K562 (cell line): ENCODE measurements around the gene TGM1. TPM values are rescaled to one million over a fixed set of nuclear protein-coding genes. Genes with fewer than 3 reads are reported as not detected.

Experiments used
- FOXP1 ChIP-seq: sonication (generic); formaldehyde crosslinking; IDR thresholded peaks from 2 replicates; pipeline ENCODE4 v1.8.0; 2022; ENCODE audit warnings: mild to moderate bottlenecking, missing genetic modification reagents
- NEUROD1 ChIP-seq: fragments of 150-350 bp; IDR thresholded peaks from 2 replicates; pipeline ENCODE4 v1.6.1; 2014; ENCODE audit warnings: borderline replicate concordance, low read length, low read depth; ENCODE audit not compliant: partially characterized antibody
- RFX5 ChIP-seq: IDR thresholded peaks from 2 replicates; pipeline ENCODE4 v1.6.1; 2011; ENCODE audit warnings: low read depth, mild to moderate bottlenecking, improper control_type of control experiment, low read length
- RFX7 ChIP-seq: fragments of 250-450 bp; sonication (Bioruptor Pico); IDR thresholded peaks from 2 replicates; pipeline ENCODE4 v1.5.1; 2021; ENCODE audit warnings: mild to moderate bottlenecking
- SMARCB1 ChIP-seq: IDR thresholded peaks from 2 replicates; pipeline ENCODE4 v1.6.1; 2011; ENCODE audit warnings: improper control_type of control experiment, low read depth; ENCODE audit not compliant: insufficient read length
- ZNF134 ChIP-seq: fragments of 250-450 bp; sonication (Bioruptor Pico); conservative IDR thresholded peaks from 2 replicates; pipeline ENCODE4 v1.4.0; 2020
- polyA plus RNA-seq, 8 experiments: library from polyadenylated mRNA; depleted of rRNA in 4 of 8; stranded (reverse) in 5 of 8; unstranded in 3 of 8; fragments of >200 nt; fragmentation: Nextera tagmentation in 2 of 8; fragmentation: Illumina TruSeq in 1 of 8; extraction: Ambion mirVana in 2 of 8; extraction: Trizol in 1 of 8; gene quantifications; 2 replicates each; pipeline versions ENCODE4 v1.2.1 to v1.2.3, GENCODE V29; 2011 to 2014; ENCODE audit warnings: inconsistent platforms in 1 of 8, missing spikeins in 1 of 8
- total RNA-seq, 7 experiments: library from RNA; depleted of rRNA in 6 of 7; stranded (reverse); fragments of >200 nt in 6 of 7; fragmentation: Illumina TruSeq in 2 of 7; extraction: Trizol in 2 of 7; gene quantifications; 2 replicates each; pipeline versions ENCODE4 v1.2.1 to v1.2.3, GENCODE V29; 2011 to 2021; ENCODE audit warnings: low replicate concordance in 1 of 7
- TF ChIP-seq, protein P1 (sequence below): sonication (generic); formaldehyde crosslinking; IDR thresholded peaks from 2 replicates; pipeline ENCODE4 v1.8.0; 2023; ENCODE audit warnings: missing genetic modification reagents, mild to moderate bottlenecking, borderline replicate concordance
- TF ChIP-seq, protein P2 (sequence below): fragments of 250-450 bp; sonication (Bioruptor Pico); IDR thresholded peaks from 2 replicates; pipeline ENCODE4 v1.5.0; 2022; ENCODE audit warnings: mild to moderate bottlenecking

Gene TGM1
- total and polyA plus RNA-seq, 9 of the 15 experiments (the other 6 are each of a cell fraction or from before 2014, with no cell fraction given), result 0.13 to 4.4 (median 0.88) TPM

DNA sequence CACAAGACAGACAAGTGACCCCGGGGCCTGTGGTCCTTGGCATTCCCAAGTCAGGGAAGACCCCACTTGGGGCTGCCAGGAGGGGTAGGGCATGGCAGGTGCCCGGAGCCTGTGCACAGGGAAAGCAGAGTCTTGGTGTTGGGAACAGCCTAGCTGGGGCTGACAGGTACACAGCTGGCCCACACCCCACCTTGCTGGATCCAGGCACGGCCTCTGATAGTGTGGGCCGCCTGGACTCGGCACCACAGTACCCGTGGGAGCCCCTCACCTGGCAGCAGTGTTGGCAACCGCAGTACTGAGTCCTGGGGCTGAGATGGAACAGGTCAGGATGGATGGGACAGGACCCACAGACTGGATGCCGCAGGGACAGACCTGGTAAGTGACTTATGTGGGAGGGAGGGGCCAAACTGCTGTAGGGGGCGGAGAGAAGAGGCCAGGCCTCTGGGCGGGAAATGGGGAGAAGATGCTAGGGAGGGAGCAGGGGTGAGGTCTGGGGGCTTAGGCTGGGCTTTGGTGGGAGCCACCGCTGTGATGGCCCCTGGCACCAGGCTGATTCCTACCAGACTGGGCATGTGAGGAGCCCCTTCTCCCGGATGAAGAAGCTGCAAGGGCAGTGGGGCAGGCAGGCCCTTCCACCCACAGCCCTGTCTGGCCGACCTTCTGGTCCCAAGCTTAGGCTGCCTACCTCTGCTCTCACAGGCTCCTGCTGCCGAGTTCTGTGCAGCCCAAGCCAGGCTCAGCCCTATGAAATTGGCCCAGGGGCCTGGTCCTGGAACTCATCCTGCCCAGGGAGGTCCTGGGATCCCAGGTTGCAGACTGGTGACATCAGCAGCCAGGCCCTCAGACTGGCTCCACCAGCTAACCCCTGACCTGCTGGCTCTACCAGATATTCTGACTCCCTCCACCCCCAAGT, at the start of gene TGM1 (continued):
- TF ChIP-seq, protein P1, sequence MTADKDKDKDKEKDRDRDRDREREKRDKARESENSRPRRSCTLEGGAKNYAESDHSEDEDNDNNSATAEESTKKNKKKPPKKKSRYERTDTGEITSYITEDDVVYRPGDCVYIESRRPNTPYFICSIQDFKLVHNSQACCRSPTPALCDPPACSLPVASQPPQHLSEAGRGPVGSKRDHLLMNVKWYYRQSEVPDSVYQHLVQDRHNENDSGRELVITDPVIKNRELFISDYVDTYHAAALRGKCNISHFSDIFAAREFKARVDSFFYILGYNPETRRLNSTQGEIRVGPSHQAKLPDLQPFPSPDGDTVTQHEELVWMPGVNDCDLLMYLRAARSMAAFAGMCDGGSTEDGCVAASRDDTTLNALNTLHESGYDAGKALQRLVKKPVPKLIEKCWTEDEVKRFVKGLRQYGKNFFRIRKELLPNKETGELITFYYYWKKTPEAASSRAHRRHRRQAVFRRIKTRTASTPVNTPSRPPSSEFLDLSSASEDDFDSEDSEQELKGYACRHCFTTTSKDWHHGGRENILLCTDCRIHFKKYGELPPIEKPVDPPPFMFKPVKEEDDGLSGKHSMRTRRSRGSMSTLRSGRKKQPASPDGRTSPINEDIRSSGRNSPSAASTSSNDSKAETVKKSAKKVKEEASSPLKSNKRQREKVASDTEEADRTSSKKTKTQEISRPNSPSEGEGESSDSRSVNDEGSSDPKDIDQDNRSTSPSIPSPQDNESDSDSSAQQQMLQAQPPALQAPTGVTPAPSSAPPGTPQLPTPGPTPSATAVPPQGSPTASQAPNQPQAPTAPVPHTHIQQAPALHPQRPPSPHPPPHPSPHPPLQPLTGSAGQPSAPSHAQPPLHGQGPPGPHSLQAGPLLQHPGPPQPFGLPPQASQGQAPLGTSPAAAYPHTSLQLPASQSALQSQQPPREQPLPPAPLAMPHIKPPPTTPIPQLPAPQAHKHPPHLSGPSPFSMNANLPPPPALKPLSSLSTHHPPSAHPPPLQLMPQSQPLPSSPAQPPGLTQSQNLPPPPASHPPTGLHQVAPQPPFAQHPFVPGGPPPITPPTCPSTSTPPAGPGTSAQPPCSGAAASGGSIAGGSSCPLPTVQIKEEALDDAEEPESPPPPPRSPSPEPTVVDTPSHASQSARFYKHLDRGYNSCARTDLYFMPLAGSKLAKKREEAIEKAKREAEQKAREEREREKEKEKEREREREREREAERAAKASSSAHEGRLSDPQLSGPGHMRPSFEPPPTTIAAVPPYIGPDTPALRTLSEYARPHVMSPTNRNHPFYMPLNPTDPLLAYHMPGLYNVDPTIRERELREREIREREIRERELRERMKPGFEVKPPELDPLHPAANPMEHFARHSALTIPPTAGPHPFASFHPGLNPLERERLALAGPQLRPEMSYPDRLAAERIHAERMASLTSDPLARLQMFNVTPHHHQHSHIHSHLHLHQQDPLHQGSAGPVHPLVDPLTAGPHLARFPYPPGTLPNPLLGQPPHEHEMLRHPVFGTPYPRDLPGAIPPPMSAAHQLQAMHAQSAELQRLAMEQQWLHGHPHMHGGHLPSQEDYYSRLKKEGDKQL (CRISPR knock-in tag), result no peak
- no peak for TF ChIP-seq NEUROD1
- no peak for TF ChIP-seq ZNF134 (CRISPR knock-in tag)
- no peak for TF ChIP-seq RFX5
- no peak for TF ChIP-seq SMARCB1
- TF ChIP-seq, protein P2, sequence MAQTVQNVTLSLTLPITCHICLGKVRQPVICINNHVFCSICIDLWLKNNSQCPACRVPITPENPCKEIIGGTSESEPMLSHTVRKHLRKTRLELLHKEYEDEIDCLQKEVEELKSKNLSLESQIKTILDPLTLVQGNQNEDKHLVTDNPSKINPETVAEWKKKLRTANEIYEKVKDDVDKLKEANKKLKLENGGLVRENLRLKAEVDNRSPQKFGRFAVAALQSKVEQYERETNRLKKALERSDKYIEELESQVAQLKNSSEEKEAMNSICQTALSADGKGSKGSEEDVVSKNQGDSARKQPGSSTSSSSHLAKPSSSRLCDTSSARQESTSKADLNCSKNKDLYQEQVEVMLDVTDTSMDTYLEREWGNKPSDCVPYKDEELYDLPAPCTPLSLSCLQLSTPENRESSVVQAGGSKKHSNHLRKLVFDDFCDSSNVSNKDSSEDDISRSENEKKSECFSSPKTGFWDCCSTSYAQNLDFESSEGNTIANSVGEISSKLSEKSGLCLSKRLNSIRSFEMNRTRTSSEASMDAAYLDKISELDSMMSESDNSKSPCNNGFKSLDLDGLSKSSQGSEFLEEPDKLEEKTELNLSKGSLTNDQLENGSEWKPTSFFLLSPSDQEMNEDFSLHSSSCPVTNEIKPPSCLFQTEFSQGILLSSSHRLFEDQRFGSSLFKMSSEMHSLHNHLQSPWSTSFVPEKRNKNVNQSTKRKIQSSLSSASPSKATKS (CRISPR knock-in tag), result no peak
- no peak for TF ChIP-seq RFX7
- no peak for TF ChIP-seq FOXP1 (CRISPR knock-in tag)
